A673 (cell line): ENCODE measurements around the gene MYO15B.

ENCODE experiments used
- EZH2 ChIP-seq: fragments of 200-600 bp; sonication (generic); IDR thresholded peaks from 2 replicates; pipeline ENCODE4 v1.6.1; 2017; ENCODE audit warnings: borderline replicate concordance, low read depth, mild to moderate bottlenecking, mixed read lengths, antibody characterized with exemption, low read length; ENCODE audit not compliant: poor library complexity, severe bottlenecking
- TF ChIP-seq, protein P1 (sequence below): fragments of 300-800, 200-600 bp; sonication (generic); conservative IDR thresholded peaks from 2 replicates; pipeline ENCODE4 v1.5.1; 2017; ENCODE audit warnings: low read depth, mild to moderate bottlenecking, antibody characterized with exemption, low read length, moderate library complexity, mixed read lengths

DNA sequence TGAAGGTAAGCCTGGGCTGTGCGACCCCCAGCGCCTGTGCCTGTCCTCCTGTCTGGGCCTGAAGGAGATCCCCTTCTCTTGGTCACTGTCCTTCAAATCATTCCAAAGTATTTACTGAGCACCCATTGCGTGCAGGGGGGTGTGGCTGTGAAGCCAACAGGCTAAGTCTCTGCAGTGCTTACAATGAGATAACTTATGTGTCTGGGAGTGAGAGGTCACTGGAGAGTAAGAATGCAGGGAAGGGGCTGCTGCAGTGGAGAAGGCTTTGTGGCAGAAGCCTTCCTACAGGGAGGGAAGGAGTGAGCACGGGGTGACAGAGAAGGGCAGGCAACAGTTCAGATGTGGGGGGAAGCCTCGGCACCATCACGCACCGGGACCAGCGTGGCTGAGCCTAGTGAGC, 34.5 kb downstream of the MYO15B start:
- TF ChIP-seq, protein P1, sequence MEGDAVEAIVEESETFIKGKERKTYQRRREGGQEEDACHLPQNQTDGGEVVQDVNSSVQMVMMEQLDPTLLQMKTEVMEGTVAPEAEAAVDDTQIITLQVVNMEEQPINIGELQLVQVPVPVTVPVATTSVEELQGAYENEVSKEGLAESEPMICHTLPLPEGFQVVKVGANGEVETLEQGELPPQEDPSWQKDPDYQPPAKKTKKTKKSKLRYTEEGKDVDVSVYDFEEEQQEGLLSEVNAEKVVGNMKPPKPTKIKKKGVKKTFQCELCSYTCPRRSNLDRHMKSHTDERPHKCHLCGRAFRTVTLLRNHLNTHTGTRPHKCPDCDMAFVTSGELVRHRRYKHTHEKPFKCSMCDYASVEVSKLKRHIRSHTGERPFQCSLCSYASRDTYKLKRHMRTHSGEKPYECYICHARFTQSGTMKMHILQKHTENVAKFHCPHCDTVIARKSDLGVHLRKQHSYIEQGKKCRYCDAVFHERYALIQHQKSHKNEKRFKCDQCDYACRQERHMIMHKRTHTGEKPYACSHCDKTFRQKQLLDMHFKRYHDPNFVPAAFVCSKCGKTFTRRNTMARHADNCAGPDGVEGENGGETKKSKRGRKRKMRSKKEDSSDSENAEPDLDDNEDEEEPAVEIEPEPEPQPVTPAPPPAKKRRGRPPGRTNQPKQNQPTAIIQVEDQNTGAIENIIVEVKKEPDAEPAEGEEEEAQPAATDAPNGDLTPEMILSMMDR, result no peak
- no peak for TF ChIP-seq EZH2
